SU-DHL-6 (cell line): ENCODE data around the gene DIP2C.

Experiments
- H2AFZ ChIP-seq: fragments of 200-600 bp; sonication (generic); 2 replicates; pipeline ENCODE4 v1.6.1; 2014; ENCODE audit warnings: low read depth, mild to moderate bottlenecking, moderate library complexity, mixed read lengths, antibody characterized with exemption, low read length; ENCODE audit not compliant: severe bottlenecking
- H3F3A ChIP-seq: fragments of 200-600 bp; shearing (Covaris generic); 2 replicates; pipeline ENCODE4 v1.6.0; 2016; ENCODE audit warnings: antibody characterized with exemption, mild to moderate bottlenecking; ENCODE audit not compliant: insufficient read depth
- H3K27ac ChIP-seq: fragments of 200-600 bp; sonication (generic); 2 replicates; pipeline ENCODE4 v1.5.1; 2016; ENCODE audit warnings: low read depth, mild to moderate bottlenecking, low read length, moderate library complexity, mixed read lengths
- H3K27me3 ChIP-seq: fragments of 200-600 bp; sonication (generic), shearing (Covaris generic); 2 replicates; pipeline ENCODE4 v1.6.0; 2014; ENCODE audit warnings: mild to moderate bottlenecking, low read length
- H3K36me3 ChIP-seq: fragments of 200-600 bp; sonication (generic); 2 replicates; pipeline ENCODE4 v1.6.1; 2014; ENCODE audit warnings: mild to moderate bottlenecking, low read length, mixed read lengths
- H3K4me2 ChIP-seq: fragments of 300-600, 200-600 bp; shearing (Covaris generic), sonication (generic); 2 replicates; pipeline ENCODE4 v1.6.0; 2014; ENCODE audit warnings: low read length, low read depth, mild to moderate bottlenecking; ENCODE audit not compliant: poor library complexity, severe bottlenecking
- H3K4me3 ChIP-seq: fragments of 200-600 bp; sonication (generic); 2 replicates; pipeline ENCODE4 v1.5.1; 2014; ENCODE audit warnings: antibody characterized with exemption, low read length, mild to moderate bottlenecking, mixed read lengths; ENCODE audit not compliant: insufficient read depth, poor library complexity, severe bottlenecking
- H3K79me2 ChIP-seq: fragments of 200-600 bp; sonication (generic); 2 replicates; pipeline ENCODE4 v1.6.1; 2014; ENCODE audit warnings: mild to moderate bottlenecking, low read length, moderate library complexity; ENCODE audit not compliant: insufficient read depth
- H3K9ac ChIP-seq: fragments of 200-600 bp; sonication (generic); 2 replicates; pipeline ENCODE4 v1.7.0; 2014; ENCODE audit warnings: mild to moderate bottlenecking, low read length
- H3K9me2 ChIP-seq: fragments of 200-600 bp; sonication (generic); replicated peaks from 2 replicates; pipeline ENCODE4 v1.6.1; 2014; ENCODE audit warnings: low read length; ENCODE audit not compliant: insufficient read depth
- H3K9me3 ChIP-seq: fragments of 200-600 bp; sonication (generic); 2 replicates; pipeline ENCODE4 v1.6.1; 2014; ENCODE audit warnings: low read length, mixed read lengths; ENCODE audit not compliant: insufficient read depth
- H4K20me1 ChIP-seq: fragments of 200-600 bp; sonication (generic); 2 replicates; pipeline ENCODE4 v1.6.1; 2014; ENCODE audit warnings: low read depth, mild to moderate bottlenecking, antibody characterized with exemption, low read length, moderate library complexity, mixed read lengths
- EZH2phosphoT487 ChIP-seq: fragments of 200-600 bp; sonication (generic), shearing (Covaris generic); conservative IDR thresholded peaks from 2 replicates; pipeline ENCODE4 v1.6.1; 2018; ENCODE audit warnings: mild to moderate bottlenecking, antibody characterized with exemption, low read length, moderate library complexity, mixed read lengths
- TF ChIP-seq, protein P1 (sequence below): fragments of 200-600 bp; sonication (generic); IDR thresholded peaks from one replicate; pipeline ENCODE4 v1.5.1; 2017; ENCODE audit warnings: antibody characterized with exemption, mild to moderate bottlenecking, low read length, moderate library complexity; ENCODE audit not compliant: insufficient read depth, poor library complexity, severe bottlenecking

DIP2C gene

DNA sequence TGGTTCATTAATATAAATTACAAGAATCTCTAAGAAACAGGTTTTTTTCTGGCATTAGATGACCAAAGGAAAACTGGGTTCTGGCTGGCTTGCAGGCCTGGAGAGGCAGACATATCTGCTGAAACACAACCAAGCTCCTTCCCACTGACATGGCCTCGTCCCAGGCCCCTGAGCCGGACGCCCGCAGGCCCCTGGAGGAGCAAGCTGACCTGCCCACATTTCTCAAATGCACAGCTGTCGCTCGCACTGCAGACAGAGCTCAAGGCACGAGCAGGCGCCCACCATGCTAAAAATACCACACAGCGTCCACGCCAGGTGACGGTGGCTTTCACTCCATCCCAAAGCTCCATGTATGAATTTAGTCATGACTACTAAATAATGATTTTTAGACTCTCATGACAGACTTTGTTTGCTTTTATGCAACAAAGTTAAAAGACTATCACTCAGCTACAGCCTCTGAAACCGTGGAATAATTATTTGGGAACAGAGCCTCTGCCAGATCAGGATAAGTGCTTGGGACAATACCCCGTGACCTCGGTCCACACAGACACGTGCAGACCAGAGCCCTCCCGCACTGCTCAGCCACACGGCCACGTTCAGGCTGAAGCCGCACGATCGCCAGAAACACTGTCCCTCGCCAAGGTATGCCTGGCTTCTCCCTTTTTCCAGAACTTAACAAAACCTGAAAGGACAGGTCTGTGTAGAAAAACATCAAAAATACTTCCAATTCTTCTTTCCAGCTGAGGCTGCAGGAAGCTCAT lies 71.1 kb downstream of the DIP2C start:
- H3K9me3 ChIP-seq, result no peaks in the 10 kb centered on the region
- H3K27ac ChIP-seq, result no peak overlapping the region
- H2AFZ ChIP-seq, result no peak overlapping the region
- H3K9ac ChIP-seq, result no peak overlapping the region
- no peaks in the 10 kb centered on the region for H3K9me2 ChIP-seq
- no peak overlapping the region for H3K4me3 ChIP-seq
- H3K36me3 ChIP-seq, result no peaks in the 10 kb centered on the region
- no peaks in the 10 kb centered on the region for H3F3A ChIP-seq
- no peak for TF ChIP-seq EZH2phosphoT487
- TF ChIP-seq, protein P1, sequence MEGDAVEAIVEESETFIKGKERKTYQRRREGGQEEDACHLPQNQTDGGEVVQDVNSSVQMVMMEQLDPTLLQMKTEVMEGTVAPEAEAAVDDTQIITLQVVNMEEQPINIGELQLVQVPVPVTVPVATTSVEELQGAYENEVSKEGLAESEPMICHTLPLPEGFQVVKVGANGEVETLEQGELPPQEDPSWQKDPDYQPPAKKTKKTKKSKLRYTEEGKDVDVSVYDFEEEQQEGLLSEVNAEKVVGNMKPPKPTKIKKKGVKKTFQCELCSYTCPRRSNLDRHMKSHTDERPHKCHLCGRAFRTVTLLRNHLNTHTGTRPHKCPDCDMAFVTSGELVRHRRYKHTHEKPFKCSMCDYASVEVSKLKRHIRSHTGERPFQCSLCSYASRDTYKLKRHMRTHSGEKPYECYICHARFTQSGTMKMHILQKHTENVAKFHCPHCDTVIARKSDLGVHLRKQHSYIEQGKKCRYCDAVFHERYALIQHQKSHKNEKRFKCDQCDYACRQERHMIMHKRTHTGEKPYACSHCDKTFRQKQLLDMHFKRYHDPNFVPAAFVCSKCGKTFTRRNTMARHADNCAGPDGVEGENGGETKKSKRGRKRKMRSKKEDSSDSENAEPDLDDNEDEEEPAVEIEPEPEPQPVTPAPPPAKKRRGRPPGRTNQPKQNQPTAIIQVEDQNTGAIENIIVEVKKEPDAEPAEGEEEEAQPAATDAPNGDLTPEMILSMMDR, result no peak
- H3K79me2 ChIP-seq, result no peaks in the 10 kb centered on the region
- no peaks in the 10 kb centered on the region for H4K20me1 ChIP-seq
- no peak overlapping the region for H3K4me2 ChIP-seq
- H3K27me3 ChIP-seq, result no peaks in the 10 kb centered on the region

DNA sequence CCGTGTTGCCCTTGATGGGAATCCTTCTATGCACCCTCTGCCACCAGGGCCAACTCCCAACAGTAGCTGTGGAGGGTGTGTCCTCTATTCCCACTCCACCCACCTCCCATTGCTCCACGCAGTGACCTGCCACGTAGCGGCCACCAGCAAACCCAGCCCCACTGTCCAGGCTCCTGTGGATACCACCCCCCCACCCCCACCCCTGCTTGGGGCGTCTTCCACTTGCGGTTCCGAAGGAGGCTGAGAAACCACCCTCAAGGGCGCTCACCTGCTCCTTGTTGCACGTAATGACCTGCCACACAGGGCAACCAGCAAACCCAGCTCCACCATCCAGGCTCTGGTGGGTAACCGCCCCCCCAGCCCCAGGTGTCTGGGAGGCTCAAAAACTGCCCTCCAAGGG lies 72.0 kb downstream of the DIP2C start:
- Histone ChIP-seq H2AFZ (no peak overlapping the region), H4K20me1 (no peaks in the 10 kb centered on the region), H3K9me3 (no peaks in the 10 kb centered on the region), H3K27ac (no peak overlapping the region), H3K36me3 (no peaks in the 10 kb centered on the region), H3F3A (no peaks in the 10 kb centered on the region), H3K9ac (no peak overlapping the region), H3K79me2 (no peaks in the 10 kb centered on the region), H3K27me3 (no peaks in the 10 kb centered on the region), H3K4me3 (no peak overlapping the region), H3K9me2 (no peaks in the 10 kb centered on the region), H3K4me2 (no peak overlapping the region)
- TF ChIP-seq, protein P1, result no peak
- no peak for TF ChIP-seq EZH2phosphoT487

DNA sequence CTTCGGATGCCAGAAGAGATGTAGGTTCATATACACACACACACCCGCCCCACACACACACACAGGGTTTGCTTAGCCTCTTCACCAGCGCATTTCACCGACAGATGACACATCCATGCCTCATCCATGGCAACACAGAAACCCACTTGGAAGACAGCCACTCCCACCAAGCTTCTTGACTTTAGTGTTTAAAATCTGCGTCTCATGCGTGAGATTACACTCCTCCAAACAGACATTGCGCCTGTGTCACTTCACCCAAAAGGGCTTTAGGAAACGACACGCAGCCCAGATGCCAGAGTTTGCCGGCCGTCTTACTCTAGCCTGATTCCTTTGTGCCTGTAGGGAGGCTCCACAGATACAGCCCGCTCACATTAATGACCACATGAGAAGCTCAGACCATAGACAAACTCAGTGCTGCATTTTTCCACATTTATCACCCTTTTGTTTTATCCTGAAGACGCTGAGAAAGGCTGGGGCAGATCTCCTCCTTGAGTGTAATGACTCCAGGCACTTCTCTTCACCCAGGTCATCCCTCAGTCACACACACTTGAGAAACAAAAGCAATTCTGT lies 73.8 kb downstream of the DIP2C start:
- Histone ChIP-seq H3K36me3 (no peaks in the 10 kb centered on the region), H4K20me1 (no peaks in the 10 kb centered on the region), H3K4me3 (no peak overlapping the region)

More for the DNA sequence above, 73.8 kb downstream of the DIP2C start:
- no peaks in the 10 kb centered on the region for H3F3A ChIP-seq
- no peaks in the 10 kb centered on the region for H3K9me2 ChIP-seq
- no peaks in the 10 kb centered on the region for H3K27me3 ChIP-seq
- no peak for TF ChIP-seq EZH2phosphoT487
- TF ChIP-seq, protein P1, result no peak
- H2AFZ ChIP-seq, result no peak overlapping the region
- no peak overlapping the region for H3K27ac ChIP-seq
- no peaks in the 10 kb centered on the region for H3K79me2 ChIP-seq
- H3K9ac ChIP-seq, result no peak overlapping the region
- no peaks in the 10 kb centered on the region for H3K9me3 ChIP-seq
- H3K4me2 ChIP-seq, result no peak overlapping the region
